Gastroesophageal sphincter (tissue), 4 donors: ENCODE data around the gene EXOC3L1. TPM values are rescaled to one million over a fixed set of nuclear protein-coding genes. Genes with fewer than 3 reads are reported as not detected.

ENCODE experiments used
- ATAC-seq: fragments of 150-250 bp; one replicate; pipeline ENCODE4 v1.9.1; 2016; ENCODE audit warnings: mild to moderate bottlenecking, moderate library complexity
- H3K27ac ChIP-seq, 4 donors: fragments of 200-600 bp; sonication (generic) in 3 of 4; 1 replicate in 3 of 4; 2 replicates in 1 of 4; pipeline ENCODE4 v1.5.1; 2016 to 2019
- H3K27me3 ChIP-seq: fragments of 200-600 bp; sonication (generic); one replicate; pipeline ENCODE4 v1.5.1; 2019
- H3K36me3 ChIP-seq, 2 donors: fragments of 200-600 bp; sonication (generic); one replicate each; pipeline ENCODE4 v1.5.1; 2019; ENCODE audit warnings: control low read depth in 1 of 2
- H3K4me1 ChIP-seq, 3 donors: fragments of 200-600 bp; sonication (generic); 1 replicate in 2 of 3; 2 replicates in 1 of 3; pipeline ENCODE4 v1.5.1; 2016 to 2019; ENCODE audit warnings: control low read depth in 2 of 3
- H3K4me3 ChIP-seq, 2 donors: fragments of 200-600 bp; sonication (generic); one replicate each; pipeline ENCODE4 v1.5.1; 2019; ENCODE audit warnings: mild to moderate bottlenecking in 1 of 2, moderate library complexity in 1 of 2
- H3K9me3 ChIP-seq, 3 donors: fragments of 200-600 bp; sonication (generic); one replicate each; pipeline ENCODE4 v1.5.1; 2017 to 2019; ENCODE audit warnings: control low read depth in 2 of 3
- EP300 ChIP-seq: sonication (generic); formaldehyde crosslinking; IDR thresholded peaks from one replicate; pipeline ENCODE4 v1.6.1; 2017; ENCODE audit warnings: antibody characterized with exemption, mild to moderate bottlenecking
- POLR2A ChIP-seq, 2 donors: fragments of 450-650 bp; IDR thresholded peaks; one replicate each; pipeline ENCODE4 v1.6.1; 2017; ENCODE audit warnings: antibody characterized with exemption in 2 of 2, mild to moderate bottlenecking in 2 of 2, moderate library complexity in 1 of 2
- POLR2AphosphoS5 ChIP-seq: sonication (generic); formaldehyde crosslinking; IDR thresholded peaks from one replicate; pipeline ENCODE4 v1.6.1; 2017; ENCODE audit warnings: antibody characterized with exemption
- WGBS, 2 donors: methylation state at CpG; one replicate each; pipeline ENCODE4 v1.1.5; 2018; ENCODE audit warnings: low coverage in 1 of 2; 5-methylcytosine and 5-hydroxymethylcytosine counted together
- total RNA-seq, 4 donors: library from RNA; depleted of rRNA; stranded (reverse); fragments of >200 nt; gene quantifications; one replicate each; pipeline ENCODE4 v1.1.0, GENCODE V29; 2016
- TF ChIP-seq, protein P1 (sequence below), 4 experiments: fragments of 200-600 bp in 2 of 4; fragments of 450-650 bp in 2 of 4; sonication (generic) in 1 of 4; IDR thresholded peaks; one replicate each; pipeline ENCODE4 v1.5.1; 2017 to 2019; ENCODE audit warnings: antibody characterized with exemption in 4 of 4, mild to moderate bottlenecking in 2 of 4, moderate library complexity in 2 of 4

EXOC3L1 gene
- total RNA-seq, 4 donors from 2014 or later: 1.6 to 6.1 (median 2.6) TPM

DNA sequence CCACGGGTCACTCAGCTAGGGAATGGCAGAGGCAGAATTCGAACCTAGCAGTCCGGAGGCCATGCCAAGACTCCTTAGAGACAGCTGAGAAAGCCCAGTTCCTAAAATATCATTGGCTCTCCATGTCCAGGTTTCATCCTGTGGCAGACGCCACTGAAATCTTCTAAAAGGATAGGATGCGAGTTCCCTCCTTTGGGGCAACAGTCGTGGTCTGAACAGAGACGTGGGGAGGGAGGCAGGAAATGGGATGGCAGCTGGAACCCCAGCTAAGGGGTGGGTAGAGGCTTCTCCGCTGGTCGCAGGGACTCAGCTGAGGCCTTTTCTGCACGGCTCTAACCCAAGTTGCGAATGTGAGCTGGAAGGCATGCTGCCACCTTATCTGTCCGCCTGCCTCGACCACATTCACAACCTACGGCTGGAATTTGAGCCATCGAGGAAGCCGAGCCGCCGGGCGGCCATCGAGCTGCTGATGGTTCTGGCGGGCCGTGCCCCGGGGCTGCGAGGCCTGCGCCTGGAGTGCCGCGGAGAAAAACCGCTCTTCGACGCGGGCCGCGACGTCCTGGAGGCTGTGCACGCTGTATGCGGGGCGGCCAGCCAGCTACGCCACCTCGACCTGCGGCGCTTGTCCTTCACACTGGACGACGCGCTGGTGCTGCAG is 27.3 kb downstream of the EXOC3L1 start:
- TF ChIP-seq POLR2AphosphoS5 (no peak), EP300 (no peak), POLR2A (IDR thresholded peaks at IDR 0.05) (no peak)
- TF ChIP-seq, protein P1, sequence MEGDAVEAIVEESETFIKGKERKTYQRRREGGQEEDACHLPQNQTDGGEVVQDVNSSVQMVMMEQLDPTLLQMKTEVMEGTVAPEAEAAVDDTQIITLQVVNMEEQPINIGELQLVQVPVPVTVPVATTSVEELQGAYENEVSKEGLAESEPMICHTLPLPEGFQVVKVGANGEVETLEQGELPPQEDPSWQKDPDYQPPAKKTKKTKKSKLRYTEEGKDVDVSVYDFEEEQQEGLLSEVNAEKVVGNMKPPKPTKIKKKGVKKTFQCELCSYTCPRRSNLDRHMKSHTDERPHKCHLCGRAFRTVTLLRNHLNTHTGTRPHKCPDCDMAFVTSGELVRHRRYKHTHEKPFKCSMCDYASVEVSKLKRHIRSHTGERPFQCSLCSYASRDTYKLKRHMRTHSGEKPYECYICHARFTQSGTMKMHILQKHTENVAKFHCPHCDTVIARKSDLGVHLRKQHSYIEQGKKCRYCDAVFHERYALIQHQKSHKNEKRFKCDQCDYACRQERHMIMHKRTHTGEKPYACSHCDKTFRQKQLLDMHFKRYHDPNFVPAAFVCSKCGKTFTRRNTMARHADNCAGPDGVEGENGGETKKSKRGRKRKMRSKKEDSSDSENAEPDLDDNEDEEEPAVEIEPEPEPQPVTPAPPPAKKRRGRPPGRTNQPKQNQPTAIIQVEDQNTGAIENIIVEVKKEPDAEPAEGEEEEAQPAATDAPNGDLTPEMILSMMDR (IDR thresholded peaks at IDR 0.05): no peak
- no peak for ATAC-seq
- WGBS, 2 donors: 30 to 39% methylated on average over 3 to 4 of the region's 44 CpGs
- H3K4me1 ChIP-seq: peaks cover 0 to 92% (median 37%) of the 10 kb centered on the region in 3 donors
- peak overlapping the region; percentile 78 to 97 (median 90) for H3K27ac ChIP-seq
- peak overlapping the region; percentile 21 to 58 for H3K4me3 ChIP-seq
- no peaks in the 10 kb centered on the region for H3K9me3 ChIP-seq
- H3K27me3 ChIP-seq: peaks cover 38% of the 10 kb centered on the region
- H3K36me3 ChIP-seq: peaks cover 0 to 13% of the 10 kb centered on the region in 2 donors

DNA sequence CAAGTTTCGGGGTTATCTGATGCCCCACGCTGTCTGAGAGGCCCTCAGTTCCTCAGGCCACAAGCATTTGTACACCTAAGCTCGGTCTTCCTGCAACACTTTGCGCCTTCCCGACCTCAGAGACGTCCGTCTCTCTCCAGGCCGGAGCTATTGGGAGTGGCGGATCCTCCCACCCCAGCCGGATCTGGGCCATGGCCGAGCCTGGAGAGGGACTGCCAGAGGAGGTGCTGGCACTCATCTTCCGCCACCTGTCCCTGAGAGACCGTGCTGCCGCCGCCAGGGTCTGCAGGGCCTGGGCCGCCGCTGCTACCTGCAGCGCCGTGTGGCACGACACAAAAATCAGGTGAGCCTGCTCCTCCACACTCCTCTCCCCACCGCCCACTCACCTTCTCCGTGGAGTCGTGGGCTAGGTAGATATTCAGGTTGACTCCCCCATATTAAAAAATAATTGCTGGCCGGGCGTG is 28.3 kb downstream of the EXOC3L1 start:
- no peaks in the 10 kb centered on the region for H3K9me3 ChIP-seq
- peaks cover 0 to 82% (median 37%) of the 10 kb centered on the region in 3 donors for H3K4me1 ChIP-seq
- peak overlapping the region in 1 of 2 donors; percentile 95 for H3K4me3 ChIP-seq
- TF ChIP-seq, protein P1 (IDR thresholded peaks at IDR 0.05): no peak
- TF ChIP-seq EP300 (no peak), POLR2A (IDR thresholded peaks at IDR 0.05) (no peak), POLR2AphosphoS5 (no peak)
- peak overlapping the region in 3 of 4 donors; percentile 46 to 97 (median 86) for H3K27ac ChIP-seq
- peaks cover 0 to 3% of the 10 kb centered on the region in 2 donors for H3K36me3 ChIP-seq
- no peak for ATAC-seq
- WGBS, 2 donors: 10 to 36% methylated on average over 4 to 9 of the region's 25 CpGs
- peaks cover 38% of the 10 kb centered on the region for H3K27me3 ChIP-seq

DNA sequence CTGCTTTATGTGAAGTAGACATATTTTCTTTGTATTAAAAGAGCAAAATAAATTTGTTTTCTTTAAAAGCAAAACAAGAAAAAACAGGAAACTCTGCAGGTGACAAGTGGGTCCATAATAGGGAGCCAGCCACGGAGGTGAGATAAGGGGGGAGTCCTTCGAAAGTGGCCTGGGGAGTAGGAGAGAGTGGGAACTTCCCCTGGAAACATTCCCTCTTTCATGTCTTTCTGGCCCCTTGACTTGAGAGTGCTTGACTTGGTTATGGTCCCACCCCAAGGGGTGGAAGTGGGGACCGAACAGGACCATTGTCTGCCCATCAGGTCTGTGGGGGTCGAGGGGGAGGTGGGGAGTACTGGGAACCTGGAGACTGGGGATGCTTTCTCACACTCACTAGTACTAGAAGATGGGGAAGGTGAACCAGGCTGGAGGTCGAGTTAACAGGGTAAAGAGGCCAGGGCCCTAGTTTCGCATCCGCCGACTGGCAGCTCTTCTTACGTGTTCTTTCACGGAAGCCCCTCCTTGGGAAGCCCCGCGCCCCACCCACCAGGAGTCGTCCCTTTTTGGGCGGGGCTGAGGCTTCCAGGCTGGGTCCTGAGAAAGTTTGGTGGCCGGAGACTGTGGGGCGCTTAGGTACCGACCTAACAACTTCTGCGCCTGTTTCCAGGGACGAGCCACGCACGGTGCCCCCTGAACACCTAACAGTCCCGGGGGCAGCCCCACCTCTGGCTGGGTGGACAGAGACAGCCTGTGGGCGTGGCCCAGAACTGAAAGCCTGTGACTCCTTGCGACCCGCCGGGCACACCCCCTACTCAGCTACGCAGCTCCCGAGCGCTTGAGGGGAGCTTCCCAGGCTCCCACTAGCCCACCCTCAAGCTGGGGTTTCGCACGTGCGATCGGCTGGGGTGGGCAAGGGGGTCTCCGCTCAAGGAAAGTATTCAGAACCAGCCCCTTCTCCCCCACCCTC is 31.0 kb downstream of the EXOC3L1 start:
- Histone ChIP-seq H3K4me1 (peaks cover 0 to 72% (median 35%) of the 10 kb centered on the region in 3 donors), H3K4me3 (peak overlapping the region; percentile 83 to 95), H3K9me3 (no peaks in the 10 kb centered on the region), H3K27me3 (peaks cover 19% of the 10 kb centered on the region), H3K27ac (peak overlapping the region in 3 of 4 donors; percentile 86 to 97 (median 87)), H3K36me3 (no peaks in the 10 kb centered on the region)
- 14 to 30% methylated on average over 6 to 7 of the region's 34 CpGs for WGBS, 2 donors
- no peak for ATAC-seq
- TF ChIP-seq EP300 (no peak), POLR2AphosphoS5 (no peak), POLR2A (IDR thresholded peaks at IDR 0.05) (no peak)
- TF ChIP-seq, protein P1 (IDR thresholded peaks at IDR 0.05): no peak

DNA sequence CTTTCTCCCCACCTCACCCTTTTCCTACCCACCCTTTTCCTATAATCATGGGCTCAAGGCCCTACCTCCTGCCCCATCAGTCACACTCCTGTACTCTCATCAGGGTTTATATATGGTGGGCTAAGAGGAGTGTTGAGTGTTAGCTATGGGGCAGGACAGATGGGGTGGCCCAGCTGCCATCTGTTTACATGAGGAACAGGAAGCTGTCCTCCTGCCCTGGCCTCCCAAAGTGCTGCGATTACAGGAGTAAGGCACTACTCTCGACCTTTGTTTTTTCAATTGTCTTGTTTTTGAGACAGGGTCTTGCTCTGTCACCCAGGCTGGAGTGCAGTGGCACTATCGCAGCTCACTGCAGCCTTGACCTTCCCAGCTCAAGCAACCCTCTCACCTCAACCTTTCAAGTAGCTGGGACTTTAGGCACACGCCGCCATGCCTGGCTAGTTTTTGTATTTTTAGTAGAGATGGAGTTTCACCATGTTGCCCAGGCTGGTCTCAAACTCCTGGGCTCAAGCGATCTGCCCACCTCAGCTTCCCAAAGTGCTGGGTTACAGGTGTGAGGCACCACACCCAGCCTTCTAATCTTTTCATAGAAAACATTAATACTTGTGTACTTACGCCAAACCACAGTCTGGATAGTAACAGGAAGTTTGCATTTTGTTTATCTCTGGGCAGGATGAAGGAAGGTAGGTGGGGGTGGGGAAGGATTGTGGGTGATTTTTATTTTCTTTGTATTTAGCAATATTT is 31.9 kb downstream of the EXOC3L1 start:
- no peaks in the 10 kb centered on the region for H3K9me3 ChIP-seq
- WGBS, 2 donors: 82 to 86% methylated on average over 2 to 6 of the region's 7 CpGs
- H3K4me3 ChIP-seq: no peak overlapping the region
- peaks cover 0 to 64% (median 28%) of the 10 kb centered on the region in 3 donors for H3K4me1 ChIP-seq
- no peak overlapping the region for H3K27ac ChIP-seq
- H3K27me3 ChIP-seq: peaks cover 11% of the 10 kb centered on the region
- H3K36me3 ChIP-seq: no peaks in the 10 kb centered on the region
- TF ChIP-seq POLR2AphosphoS5 (no peak), EP300 (no peak), POLR2A (IDR thresholded peaks at IDR 0.05) (no peak)
- TF ChIP-seq, protein P1 (IDR thresholded peaks at IDR 0.05): no peak
- ATAC-seq: no peak
